RPMI8226 (cell line): ENCODE measurements around the gene GARIN3.

ENCODE experiments used
- DNase-seq: peaks from one replicate; pipeline ENCODE4 v3.0.0-alpha.2; 2015

Gene GARIN3

DNA sequence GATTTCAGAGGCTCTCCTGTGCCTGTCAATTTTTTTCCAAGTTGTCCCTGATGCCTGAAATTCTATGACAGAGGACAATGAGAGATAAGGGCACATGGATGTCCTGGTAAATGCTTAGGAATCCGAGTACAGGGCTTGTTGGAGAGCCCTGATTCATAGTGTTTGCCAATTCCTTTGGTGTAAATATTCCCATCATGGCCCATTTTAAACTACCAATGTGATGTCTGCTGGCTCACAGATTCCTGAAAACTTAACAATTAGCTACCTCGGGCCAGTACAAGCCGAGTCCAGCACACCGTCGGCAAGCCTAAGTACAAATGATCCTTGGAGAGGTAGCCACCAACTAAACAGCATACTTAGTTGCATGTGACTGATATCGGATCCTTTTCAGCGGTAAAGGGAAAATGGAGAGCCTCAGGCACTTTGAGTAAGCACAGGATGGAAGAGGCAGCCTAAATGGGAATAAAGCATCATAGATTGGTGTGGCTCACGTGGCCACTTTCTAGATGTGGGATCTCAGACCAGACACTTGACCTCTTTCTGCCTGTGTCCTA, 18.1 kb upstream of the GARIN3 start:
- no peak for DNase-seq

DNA sequence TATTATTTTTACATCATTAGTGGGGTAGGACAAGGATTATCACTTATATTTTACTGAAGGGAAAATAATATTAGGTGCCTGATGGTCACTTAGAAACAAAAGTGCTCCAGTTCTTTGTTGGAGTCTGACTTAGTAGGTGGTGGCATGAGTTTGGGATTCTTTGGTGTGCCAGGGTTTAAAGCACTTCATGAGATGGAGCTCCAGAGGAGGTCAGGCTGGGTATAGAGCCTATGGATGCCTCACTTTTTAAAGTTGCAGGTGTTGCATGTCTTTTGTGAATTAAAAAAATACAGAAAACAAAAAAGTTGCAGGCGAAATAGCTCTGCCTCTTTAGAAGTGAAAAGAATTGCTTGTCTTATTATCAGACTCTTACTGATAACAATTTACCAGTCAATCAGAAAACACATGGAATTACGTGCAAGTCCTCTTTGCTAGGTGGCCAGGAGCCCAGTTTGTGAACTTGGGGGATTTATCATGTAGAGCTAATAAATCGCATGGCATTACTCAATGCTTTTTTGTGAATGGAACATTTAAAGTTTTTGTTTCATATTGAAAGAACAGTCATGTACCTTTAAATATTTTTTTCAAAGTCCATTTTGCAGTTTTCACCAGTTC, 16.2 kb upstream of the GARIN3 start:
- DNase-seq, result no peak

DNA sequence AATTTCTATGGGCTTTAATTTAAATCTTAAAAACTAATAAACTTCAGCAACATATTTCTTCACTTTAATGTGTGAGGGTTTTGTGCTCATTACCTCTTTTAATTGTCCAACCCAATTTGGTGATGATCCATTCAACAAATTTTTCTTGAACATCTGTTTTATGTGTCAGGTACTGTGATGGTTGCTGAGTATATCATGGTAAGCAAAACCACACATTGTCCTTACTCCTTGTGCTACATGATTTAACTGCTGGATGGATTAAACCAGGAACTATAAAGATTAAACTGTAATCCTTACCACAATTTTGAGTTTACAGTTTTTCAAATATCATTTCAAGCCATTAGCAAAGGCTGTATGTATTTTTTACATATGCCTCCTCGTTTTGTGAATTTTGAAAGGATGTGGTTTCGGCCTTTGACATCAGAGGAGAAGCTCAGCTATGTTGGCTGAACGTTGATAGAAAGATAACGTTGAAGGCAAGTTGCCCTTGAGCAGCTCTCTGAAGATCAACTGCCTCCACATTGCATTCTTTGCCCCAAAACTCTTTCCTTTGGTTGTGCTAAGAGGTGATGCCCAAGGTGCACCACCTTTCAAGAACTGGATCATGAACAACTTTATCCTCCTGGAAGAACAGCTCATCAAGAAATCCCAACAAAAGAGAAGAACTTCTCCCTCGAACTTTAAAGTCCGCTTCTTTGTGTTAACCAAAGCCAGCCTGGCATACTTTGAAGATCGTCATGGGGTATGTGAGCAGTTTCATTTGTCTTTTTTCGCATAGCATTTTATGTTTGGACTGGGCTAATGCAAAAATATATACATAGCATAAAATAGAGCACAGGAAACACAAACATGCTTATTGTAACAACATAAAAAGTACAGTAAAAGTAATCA, 14.6 kb upstream of the GARIN3 start, which contains the start of gene ITK:
ITK (plus strand) TSS at position 467 of the 891 bp plus-strand sequence; CDS start at position 605, 138 bp downstream.
- no peak for DNase-seq

DNA sequence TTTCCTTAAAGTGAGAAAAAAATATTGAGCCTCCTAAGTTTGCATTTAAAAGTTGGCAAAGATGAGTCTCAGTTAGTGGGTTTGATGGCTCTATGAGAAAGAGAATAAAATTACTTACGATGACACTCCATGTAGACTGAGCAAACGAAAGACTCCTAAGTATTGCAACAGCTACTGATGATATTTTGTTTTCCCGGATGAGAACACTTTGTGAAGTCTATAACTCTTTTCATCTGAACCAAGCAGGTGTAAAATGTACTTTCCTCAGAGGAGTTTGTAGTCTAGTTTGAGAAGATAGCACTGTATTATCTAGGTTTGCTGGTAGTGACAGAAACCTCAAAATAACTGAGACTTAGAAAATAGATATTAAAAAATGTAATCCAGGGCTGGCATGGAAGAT, 12.9 kb upstream of the GARIN3 start:
- no peak for DNase-seq

DNA sequence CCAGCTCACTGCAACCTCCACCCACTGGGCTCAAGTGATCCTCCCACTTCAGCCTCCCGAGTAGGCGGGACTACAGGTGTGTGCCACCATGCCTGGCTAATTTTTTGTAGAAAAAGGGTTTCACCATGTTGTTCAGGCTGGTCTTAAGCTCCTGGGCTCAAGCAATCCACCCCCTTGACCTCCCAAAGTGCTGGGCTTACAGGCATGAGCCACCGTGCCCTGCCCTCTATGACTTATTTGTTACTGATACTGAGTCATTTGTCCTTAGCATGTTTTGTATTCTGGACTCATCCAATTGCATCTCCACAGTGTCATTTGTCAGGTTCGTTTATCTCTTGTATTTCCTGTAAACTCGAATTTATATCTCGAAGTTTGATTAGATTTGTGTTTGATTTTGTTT, 11.9 kb upstream of the GARIN3 start:
- no peak for DNase-seq

DNA sequence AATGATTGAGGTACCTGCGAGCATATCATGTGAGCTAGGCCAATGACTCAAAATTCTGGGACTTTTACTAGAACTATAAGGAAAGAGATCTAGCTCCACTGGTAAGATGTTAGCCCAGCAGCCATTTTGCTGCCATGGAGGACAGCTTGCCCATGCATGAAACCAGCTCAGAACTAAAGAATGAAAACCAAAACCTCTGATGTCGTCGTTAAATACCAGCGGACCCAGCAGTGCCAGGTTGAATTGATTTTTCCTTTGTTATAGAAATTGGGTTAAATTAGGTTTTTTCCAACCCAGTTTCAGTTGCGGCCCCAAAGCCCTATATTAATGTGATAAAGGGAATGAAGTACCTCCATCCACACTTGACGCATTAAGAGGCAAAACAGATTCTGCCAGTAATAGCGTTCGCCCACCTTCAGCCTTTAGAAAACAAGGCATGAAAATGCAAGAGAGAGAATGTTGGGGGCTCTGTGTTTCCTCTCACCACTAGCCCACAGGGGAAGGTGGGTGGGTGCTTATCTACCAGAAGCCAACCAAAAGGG, 9.1 kb upstream of the GARIN3 start:
- DNase-seq, result no peak

DNA sequence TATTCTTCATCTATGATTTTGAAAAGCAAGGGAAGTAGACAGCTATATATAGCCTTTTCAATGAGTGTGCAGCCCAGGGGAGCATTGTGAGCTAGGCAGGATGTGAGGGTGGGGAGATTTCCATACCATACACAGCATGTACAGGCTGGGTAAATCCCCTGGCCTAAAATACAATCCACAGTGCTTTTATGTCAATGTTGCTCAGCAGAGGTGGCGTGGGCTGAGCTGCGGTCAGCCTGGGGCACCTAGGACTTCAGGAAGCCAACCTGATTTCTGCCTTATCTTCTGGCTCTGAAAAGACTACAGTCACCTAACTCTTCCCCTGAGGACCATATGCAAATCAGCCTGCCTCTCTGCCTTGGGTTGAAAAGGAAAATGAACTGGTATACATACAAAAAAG, 6.3 kb upstream of the GARIN3 start:
- peak; percentile 40 for DNase-seq

DNA sequence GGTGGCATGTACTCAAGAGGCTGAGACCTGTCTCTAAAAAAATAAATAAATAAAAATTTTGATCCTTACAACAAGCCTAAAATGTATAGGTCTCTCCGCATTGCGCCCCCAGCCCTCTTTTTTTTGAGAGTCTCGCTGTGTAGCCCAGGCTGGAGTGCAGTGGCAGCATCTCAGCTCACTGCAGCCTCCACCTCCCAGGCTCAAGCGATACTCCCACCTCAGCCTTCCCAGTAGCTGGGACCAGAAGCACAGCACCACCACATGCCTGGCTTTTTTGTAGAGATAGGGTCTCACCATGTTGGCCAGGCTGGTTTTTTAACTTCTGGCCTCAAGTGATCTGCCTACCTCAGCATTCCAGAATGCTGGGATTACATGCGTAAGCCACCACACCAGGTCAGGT, 2.2 kb upstream of the GARIN3 start:
- no peak for DNase-seq

DNA sequence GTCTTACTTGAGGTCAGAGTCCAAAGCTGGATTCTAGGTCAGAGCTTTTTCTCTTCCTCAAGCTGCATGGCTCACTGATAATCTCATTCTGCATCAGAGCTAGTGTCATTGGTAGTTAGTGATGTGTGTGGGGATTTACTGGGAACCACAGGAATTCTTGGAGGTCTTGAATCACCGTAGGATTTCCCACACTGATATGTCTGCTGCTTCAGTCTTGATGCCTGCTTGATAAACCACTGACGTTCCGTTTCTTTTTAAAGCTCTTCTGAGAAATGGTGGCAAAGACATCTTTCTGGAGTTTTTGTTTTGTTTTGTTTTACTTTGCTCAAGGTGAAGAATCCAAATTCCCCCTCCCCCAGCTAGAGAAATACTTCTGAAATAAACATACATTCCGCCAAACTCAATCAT, 1.2 kb upstream of the GARIN3 start:
- DNase-seq, result peak; percentile 8

DNA sequence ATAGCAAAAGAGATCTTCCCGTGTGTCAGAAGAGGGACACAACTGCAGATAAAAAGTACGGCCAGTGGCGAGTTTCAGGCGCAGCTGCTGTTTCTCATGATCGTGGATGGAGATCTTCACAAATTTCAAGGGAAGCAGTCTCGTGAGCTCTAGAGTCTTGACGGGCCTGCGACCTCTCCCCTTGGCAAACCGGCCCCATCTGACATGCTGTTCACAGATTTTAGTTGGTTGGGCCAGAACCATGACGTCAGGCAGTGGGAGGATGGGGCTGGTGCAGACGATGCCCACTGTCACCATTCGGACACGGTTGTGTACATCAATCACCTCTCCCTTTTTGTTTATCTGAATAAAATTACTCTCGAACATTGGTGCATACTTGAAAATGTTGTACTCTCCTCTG, 396 bp downstream of the GARIN3 start:
- DNase-seq, result no peak

DNA sequence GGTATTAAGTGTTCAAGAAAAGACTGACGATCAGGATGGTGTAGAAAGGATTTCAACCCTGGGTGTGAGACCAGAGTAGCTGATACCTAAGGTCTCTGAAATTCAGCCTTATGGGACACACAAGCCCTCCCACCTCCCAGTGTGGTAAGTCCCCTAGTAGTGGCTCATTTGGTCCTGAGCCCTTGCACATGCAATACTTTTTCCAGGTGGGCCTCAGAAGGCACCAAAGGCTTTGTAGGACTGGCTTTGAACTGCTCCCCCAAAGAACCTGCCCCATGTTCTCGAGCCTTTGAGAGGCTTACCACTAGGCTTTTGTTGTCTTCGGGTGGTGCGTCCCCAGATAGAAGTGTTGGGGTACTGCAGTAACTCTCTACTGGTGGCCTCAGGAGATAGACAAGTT, 803 bp downstream of the GARIN3 start:
- no peak for DNase-seq

DNA sequence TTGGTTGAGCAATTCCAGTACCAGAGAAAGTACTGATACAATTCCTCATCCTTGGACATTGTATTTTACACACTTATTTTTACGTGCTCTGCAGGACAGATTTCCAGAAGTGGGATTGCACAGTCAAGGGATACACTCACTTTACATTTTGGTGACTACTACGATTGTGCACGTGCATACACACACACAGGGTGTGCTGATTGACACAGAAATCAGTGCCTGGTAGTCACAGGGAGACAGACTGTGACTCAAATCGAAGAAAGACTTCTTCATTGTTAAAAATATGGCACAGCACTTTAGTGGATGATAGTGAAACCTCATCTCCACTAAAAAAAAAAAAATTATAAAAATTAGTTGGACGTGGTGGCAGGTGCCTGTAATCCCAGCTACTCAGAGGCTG, 1.5 kb downstream of the GARIN3 start:
- no peak for DNase-seq

DNA sequence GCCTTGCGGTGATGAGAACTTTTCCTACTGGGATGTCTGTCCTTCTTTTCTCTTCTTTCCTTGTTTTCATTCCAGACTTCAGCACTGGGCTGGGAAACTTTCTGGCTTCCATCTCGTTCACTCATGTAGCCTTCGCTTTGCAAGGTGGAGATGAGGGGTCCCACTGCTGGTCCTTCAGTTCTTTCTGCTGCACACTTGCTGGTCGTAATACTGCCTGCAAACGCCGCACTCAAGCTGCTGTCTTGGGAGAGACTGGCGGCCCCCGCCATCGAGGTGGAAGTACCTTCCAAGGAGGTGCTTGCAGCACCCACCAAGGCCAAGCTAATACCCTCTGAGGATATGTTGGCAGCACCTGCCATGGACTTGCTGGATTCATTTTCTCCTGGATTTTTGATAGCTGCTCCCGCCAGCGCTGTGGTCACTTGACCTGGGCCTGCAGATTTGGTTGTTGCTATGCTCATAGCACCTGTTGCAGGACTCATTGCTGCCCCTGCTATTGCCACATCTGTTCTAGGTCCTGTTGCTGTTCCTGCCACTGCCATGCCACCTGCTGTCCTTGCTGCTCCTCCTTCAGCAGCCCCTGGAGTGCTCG, 3.0 kb downstream of the GARIN3 start:
- DNase-seq, result no peak

DNA sequence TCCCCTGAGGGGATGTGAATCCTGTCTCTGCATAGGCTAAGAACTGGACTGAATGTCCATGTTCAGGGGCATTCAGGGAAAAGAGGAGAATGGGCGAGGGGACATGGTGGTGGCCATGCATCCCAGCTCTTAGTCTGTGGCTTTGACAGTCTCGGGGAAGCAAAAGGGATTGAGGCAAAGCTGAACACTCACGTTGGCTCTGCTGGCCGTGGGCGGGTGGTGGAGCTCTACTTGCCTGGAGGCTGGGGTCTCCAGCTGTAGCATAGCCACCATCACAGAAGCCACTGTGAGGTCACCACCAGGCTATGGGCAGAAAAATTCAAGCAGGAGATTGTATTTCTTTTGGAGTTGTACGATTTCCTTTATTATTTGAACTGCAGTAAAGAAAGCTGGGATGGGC, 4.1 kb downstream of the GARIN3 start:
- DNase-seq, result no peak

DNA sequence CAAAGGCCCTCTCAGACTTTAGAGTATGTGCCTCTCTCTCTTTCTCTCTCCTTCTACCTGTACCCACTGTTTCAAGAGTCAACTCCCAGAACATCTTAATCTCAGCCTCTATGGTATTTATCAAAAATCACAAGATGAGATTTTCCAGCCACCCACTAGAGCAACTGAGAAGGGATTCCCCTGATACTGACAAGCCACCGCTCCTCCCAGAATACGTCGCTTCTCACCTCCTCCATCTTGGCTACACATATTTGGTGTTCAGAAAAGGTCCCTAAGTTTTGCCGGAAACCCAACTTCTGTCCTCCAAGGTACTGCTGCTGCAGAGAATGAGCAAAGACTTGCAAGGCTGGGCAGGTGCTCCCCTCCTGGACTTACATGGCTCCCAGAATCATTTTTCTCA, 6.1 kb downstream of the GARIN3 start:
- no peak for DNase-seq

DNA sequence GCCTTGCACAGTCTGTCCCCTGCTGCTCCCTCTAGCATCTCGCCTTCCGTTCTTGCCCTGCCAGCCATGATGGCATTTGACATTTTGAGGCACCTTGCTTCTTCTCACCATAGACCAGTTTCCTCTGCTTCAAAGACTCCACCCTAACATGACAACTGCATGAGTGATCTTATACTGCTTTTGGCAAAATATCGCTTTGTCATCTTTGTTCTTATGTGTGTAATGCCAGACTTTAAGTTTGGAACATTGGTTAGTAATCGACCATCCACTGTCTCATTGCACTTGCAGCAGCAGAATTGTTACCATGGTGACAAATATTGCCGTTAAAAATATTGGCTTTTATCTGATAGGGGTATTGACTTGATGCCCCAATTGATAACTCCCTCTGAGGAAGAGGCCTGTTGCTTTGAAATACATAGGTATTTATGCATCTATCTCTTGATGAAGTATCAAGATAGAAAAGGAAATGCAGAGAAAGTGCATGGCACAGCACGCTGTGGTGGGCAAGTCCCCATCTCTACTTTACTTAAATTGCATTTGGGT, 6.8 kb downstream of the GARIN3 start:
- DNase-seq, result no peak

DNA sequence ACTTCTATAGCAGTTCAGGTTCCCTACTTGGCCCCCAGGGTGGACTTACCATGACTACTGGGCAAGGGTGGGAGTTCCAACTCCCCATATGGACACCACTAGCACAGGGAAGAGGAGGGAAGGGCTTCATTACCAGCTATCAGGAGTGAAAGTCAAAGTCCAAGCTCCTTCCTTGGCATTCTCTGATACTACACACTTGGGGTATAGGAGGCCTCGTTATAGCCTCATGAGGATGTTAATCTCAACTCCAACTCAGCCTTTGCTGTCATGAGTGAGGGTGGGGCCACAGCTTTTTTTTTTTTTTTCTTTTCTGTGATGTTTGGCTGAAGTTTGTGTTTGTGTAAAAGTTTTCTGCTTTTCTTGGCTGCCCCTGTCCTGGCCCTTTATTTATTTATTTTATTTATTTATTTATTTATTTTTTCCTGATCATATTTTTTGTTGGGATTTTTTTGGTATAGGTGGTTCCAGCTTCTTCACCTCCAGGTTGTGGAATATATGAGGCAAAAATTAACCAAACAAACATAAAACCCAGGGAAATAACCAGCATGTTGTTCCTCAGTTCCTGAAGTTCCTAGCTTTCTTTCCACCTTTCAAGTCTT, 8.7 kb downstream of the GARIN3 start:
- no peak for DNase-seq

DNA sequence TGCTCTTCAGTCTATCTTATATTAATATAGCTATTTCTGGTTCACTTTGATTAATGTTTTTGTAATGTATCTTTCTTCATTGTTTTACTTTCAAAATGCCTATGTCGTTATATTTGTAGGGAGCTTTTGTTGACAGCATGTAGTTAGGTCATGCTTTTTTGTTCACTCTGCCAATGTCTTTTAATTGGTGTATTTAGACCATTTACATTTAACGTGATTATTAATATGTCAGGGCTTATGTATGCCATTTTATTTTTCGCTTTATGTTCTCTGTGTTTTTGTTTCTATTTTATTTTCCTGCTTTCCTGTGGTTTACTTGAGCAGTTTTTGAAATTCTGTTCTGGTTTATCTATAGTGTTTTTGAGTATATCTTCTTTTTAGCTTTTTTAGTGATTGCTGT, 10.8 kb downstream of the GARIN3 start:
- DNase-seq, result no peak

DNA sequence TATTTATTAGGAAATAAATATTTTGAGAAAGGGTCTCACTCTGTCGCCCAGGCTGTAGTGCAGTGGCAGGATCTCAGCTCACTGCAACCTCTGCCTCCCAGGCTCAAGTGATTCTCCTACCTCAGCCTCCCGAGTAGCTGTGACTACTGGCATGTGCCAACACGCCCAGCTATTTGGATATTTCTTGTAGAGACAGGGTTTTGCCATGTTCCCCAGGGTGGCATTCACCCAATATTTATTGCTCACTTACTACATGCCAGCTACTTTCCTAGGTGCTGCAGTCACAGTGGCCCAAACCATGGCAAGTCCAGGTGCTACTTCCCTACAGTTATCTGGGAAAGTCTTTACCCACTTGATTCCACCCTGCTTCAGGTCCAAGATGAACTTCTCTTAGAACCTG, 15.1 kb downstream of the GARIN3 start:
- DNase-seq, result no peak

DNA sequence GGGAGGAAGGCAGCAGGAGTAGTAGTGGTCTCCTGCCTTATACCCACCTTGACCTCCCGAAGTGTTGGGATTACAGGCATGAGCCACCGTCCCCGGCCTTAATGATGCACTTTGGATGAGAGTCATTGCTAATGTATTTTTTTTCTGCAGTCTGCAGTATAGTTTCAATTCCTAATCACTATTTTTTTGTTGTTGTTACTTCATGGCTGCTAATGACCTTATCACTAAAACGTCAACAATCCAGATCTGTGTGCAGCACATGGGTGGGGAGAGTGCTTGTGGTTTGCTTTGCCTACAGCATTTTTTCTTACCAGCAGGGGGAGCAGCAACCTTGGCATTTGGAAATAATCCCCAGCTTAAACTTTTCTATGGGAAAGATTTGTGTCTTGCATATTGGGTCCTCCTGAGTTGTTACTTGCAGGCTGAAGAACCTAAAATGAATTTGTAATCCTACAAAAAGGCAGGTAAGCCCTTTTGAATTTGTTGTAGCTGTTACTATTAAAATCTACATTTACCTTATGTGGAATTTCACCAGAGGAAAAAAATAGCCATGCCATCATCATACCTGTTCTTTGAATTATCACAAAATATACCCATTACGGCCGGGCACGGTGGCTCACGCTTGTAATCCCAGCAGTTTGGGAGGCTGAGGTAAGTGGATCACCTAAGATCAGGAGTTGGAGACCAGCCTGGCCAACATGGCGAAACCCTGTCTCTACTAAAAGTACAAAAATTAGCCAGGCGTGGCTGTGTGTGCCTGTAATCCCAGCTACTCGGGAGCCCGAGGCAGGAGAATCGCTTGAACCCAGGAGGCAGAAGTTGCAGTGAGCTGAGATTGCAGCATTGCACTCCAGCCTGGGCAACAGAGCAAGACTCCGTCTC, 17.1 kb downstream of the GARIN3 start:
- peak; percentile 82 for DNase-seq

DNA sequence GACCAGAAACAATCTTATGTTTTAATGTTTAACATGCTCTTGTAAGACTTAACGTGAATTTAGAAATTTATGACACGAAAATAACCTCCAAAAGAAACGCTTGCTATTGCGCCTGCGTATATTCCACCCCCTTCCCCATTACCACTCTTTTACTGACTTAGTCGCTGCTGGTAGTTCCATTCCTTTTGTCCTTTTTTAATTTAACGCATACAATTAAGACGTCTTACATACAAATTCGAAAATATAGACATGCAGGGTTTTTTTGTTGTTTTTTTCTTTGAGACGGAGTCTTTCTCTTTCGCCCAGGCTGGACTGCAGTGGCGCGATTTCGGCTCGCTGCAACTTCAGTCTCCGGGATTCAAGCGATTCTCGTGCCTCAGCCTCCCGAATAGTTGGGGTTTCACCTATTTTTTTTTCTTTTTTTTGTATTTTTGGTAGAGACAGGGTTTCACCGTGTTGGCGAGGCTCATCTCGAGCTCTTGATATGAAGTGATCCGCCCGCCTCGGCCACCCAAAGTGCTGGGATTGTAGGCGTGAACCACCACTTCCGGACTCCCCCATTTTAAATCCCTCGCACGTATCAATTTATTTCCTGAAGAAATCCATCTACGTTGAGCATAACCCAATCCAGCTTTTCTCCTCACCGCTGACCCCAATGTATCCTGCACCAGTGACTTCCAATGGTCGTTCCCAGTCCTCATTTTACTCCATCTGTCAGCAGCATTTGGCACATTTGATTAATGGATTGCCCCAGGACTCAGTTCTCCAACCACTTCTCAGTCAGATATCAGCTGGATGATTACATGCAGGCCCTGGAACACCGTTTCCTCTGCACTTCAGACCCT, 22.7 kb downstream of the GARIN3 start:
- no peak for DNase-seq
